ENCODE results near the gene IFI16.

The IFI16 gene

GRCh38 chr1:159011751-159012150 lies 2.0 kb downstream of the IFI16 start:
- DNase-seq (ENCODE audit: low read depth, low spot score) = no peak
- H3K4me3 ChIP-seq (ENCODE audit: low read depth, low read length) = peak overlapping the region; percentile 26
- in situ Hi-C loops (cut with HindIII; ENCODE audit: low sequenced_read_pairs) = no loop called here
- TF ChIP-seq CTCF (IDR thresholded peaks at IDR 0.05; ENCODE audit: low read depth, low read length) = no peak

GRCh38 chr1:159012495-159012894 lies 2.8 kb downstream of the IFI16 start:
- in situ Hi-C loops (cut with HindIII; ENCODE audit: low sequenced_read_pairs) = no loop called here
- peak overlapping the region; percentile 26 for H3K4me3 ChIP-seq (ENCODE audit: low read depth, low read length)
- peak; percentile 14 for DNase-seq (ENCODE audit: low read depth, low spot score)
- TF ChIP-seq CTCF (IDR thresholded peaks at IDR 0.05; ENCODE audit: low read depth, low read length) = no peak

- no peak for TF ChIP-seq CTCF (IDR thresholded peaks at IDR 0.05; ENCODE audit: low read depth, low read length)
- H3K4me3 ChIP-seq (ENCODE audit: low read depth, low read length) = no peak overlapping the region
- no peak for DNase-seq (ENCODE audit: low read depth, low spot score)
- in situ Hi-C loops (cut with HindIII; ENCODE audit: low sequenced_read_pairs) = no loop called here
Observed at GRCh38 chr1:159014003-159014571, 4.4 kb downstream of the IFI16 start.

- H3K4me3 ChIP-seq (ENCODE audit: low read depth, low read length) = no peak overlapping the region
- TF ChIP-seq CTCF (IDR thresholded peaks at IDR 0.05; ENCODE audit: low read depth, low read length) = no peak
- in situ Hi-C loops (cut with HindIII; ENCODE audit: low sequenced_read_pairs) = no loop called here
- DNase-seq (ENCODE audit: low read depth, low spot score) = no peak
Observed at GRCh38 chr1:159014851-159015250, 5.1 kb downstream of the IFI16 start.

GRCh38 chr1:159015440-159015909 lies 5.8 kb downstream of the IFI16 start:
- DNase-seq (ENCODE audit: low read depth, low spot score) = peak; percentile 82
- in situ Hi-C loops (cut with HindIII; ENCODE audit: low sequenced_read_pairs) = no loop called here
- no peak overlapping the region for H3K4me3 ChIP-seq (ENCODE audit: low read depth, low read length)
- TF ChIP-seq CTCF (IDR thresholded peaks at IDR 0.05; ENCODE audit: low read depth, low read length) = no peak

GRCh38 chr1:159023723-159024122 lies 14.0 kb downstream of the IFI16 start:
- in situ Hi-C loops (cut with HindIII; ENCODE audit: low sequenced_read_pairs) = no loop called here
- no peak for DNase-seq (ENCODE audit: low read depth, low spot score)
- H3K4me3 ChIP-seq (ENCODE audit: low read depth, low read length) = no peak overlapping the region
- no peak for TF ChIP-seq CTCF (IDR thresholded peaks at IDR 0.05; ENCODE audit: low read depth, low read length)

All from astrocyte of the spinal cord (primary cell).